Measurements from ENCODE around the gene LMBRD1.

LMBRD1 gene

DNA sequence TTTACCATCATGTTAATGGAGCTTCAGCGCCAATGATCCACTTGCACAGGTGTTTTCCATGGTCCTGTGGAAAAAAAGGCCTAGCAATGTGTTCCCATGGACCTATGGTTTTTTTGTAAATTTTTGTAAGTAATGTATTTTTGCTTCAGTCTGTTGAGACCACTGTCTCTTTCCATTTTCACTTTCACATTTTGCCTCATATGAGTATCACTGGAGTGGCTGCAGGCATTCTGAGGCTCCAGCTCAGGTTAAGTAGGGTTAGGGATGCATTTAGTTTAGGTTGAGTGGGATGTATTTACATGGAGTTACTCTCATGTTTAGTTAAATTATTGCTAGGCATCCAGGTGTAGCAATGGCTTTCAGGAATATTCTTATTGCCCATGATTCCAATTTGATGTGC is 19.2 kb upstream of the LMBRD1 start:
- TF ChIP-seq GATA2 (IDR thresholded peaks at IDR 0.05; ENCODE audit: low read depth, low read length) (no peak), GATA3 (IDR thresholded peaks at IDR 0.05; ENCODE audit: low read depth, low read length) (no peak)

DNA sequence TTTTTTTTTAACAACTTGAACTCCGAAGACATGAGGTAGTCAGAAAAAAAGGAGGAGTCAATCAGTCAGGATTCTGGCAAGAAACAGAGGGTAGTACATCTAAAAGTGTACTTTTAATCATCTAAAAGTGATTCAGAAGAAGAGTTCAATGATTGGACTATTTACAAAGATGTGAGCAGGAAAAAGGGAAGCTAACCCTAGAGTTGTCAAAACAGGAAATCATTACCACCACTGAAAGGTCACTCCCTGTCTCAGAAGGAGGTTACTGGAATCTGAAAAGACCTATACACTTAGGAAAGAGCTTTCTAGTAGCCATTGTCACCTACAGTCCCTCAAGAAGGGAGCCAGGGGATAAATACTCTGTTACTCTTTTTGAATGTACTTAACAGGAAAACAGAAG is 16.7 kb upstream of the LMBRD1 start:
- TF ChIP-seq GATA3 (IDR thresholded peaks at IDR 0.05; ENCODE audit: low read depth, low read length) (no peak), GATA2 (IDR thresholded peaks at IDR 0.05; ENCODE audit: low read depth, low read length) (no peak)

DNA sequence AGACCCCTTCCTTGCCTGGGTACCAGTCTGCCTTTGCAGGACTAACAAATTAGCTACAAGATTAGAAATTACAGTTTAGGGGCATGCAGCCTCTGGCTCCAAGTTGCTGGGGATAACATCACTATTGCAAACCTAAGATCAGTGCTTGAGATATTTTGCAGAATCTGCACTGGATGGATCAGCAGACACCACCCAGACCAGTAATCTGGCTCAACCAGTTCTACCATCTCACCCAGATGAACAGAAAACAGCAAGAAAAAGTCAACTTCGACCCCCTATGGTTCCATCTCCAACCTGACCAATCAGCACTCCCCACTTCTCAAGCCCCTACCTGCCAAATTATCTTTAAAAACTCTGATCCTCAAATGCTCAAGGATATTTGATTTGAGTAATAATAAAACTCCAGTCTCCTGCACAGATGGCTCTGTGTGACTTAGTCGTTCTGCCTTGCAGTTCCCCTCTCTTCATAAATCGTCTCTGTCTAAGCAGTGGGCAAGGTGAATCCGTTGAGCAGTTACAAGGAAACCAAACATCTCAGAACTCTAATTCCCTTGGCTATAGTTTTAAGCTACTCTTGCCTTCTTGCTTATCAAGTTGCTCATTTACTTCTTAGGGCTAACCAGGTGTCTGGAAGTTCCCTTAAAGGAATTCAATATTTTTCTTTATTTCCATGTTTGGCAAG is 16.1 kb upstream of the LMBRD1 start:
- TF ChIP-seq GATA3 (IDR thresholded peaks at IDR 0.05; ENCODE audit: low read depth, low read length) (no peak), GATA2 (IDR thresholded peaks at IDR 0.05; ENCODE audit: low read depth, low read length) (no peak)

DNA sequence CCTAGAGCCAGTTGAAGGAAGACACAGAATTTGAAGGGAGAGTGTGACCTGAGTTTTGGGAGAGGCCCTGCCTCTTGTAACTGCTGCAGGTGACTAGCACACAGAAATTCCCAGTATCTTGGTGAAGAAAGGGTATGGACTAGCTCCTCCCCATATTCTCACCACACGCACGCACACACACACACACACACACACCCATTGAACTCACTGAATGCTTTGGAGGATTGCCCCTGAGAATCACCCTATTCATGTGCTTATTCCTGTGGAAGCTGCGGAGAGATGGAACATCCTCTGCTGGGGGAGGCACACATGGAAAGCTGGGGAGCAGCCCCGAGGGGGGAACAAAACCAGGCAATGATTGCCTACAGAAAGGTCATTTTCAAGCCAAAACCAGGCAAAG is 6.2 kb upstream of the LMBRD1 start:
- TF ChIP-seq GATA2 (IDR thresholded peaks at IDR 0.05; ENCODE audit: low read depth, low read length) (no peak), GATA3 (IDR thresholded peaks at IDR 0.05; ENCODE audit: low read depth, low read length) (no peak)

DNA sequence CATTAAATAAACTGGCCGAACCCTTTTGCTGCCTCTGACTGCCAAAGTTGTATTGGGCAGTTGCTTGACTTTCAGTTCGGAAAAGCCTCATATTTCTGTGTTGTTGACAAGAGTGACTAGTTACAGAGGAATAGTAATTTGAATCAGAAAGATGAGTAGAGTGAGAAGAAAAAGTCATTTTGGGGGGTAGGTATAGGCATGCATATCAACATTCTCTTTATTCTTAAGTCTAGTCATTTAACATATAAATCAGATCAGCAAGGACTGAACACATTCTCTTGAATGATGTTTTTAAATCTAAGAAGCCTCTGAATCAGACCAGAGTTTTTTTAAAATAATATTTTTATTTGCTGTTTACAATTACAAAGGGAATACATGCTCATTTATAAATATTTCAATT is 4.9 kb upstream of the LMBRD1 start:
- TF ChIP-seq GATA3 (IDR thresholded peaks at IDR 0.05; ENCODE audit: low read depth, low read length) (no peak), GATA2 (IDR thresholded peaks at IDR 0.05; ENCODE audit: low read depth, low read length) (no peak)

DNA sequence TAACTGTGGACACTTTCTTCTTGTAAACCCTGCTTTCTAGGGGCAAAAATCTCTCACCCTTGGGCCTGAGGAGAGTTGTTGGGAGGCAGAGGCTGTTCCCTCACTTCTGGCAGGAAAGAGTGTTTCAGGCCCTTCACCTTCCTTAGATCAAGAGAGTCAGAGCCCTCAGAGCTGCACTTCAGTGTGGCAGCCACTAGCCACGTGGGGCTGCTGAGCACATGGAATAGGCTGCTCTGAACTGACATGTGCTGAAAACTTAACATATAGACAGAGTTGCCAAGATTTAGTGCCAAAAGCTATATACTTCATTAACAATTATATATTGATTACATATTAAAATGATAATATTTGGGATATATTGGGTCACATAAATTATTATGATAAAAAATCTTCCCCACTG is 4.4 kb upstream of the LMBRD1 start:
- no peak for TF ChIP-seq GATA2 (IDR thresholded peaks at IDR 0.05; ENCODE audit: low read depth, low read length)
- no peak for TF ChIP-seq GATA3 (IDR thresholded peaks at IDR 0.05; ENCODE audit: low read depth, low read length)

DNA sequence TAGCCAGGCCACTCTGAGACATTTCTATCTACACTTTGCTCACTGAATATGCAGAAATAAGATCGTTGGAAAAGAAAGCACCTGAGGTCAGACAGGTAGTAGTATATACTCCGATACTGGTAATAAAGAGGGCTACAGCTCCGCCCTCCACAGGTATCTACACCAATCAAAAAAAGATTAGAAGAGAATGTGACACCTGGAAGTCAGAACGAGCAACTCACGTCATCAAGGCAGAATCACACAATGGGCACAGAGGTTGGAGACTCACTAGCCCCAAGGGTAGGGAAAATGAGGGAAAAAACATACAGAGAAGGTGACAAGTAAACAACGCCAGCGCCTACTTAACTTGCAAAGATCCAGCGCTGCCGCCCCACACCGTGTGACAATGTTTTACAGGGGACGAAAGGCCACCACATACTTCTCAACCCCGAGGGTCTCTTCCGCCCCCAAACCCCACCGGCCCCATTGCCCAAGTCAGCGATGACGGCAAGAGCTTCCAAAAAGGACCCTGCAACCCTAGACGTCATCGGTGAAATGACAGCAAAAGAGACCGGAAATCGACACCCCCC is 653 bp downstream of the LMBRD1 start:
- TF ChIP-seq GATA2 (IDR thresholded peaks at IDR 0.05; ENCODE audit: low read depth, low read length) (no peak), GATA3 (IDR thresholded peaks at IDR 0.05; ENCODE audit: low read depth, low read length) (no peak)

DNA sequence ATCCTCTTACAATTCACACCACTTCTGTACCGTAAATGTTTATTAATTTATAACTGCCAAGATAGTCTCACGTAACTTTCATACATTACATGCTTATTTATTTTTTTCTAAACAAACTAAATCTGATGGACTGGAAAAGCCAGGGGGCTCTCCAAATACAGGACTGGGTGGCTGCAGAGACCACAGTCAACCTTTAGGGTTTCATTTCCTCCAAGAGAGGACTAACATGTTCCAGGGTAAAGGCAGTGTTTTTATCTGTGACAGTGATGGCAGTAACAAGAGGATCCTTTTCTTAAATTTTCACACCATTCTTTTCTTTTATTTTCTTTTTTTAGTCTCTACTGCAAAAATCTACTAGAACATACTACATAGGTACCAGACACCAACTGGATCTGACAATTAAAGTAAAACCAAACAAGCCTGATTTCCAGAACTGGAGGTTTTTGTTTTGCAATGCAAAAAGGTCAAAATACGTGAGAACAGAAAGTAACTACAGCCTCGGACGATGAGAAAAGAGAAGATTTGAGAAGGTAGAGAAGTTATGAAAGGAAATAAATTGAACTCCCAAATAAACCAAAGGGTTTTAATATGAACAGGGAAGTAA is 1.2 kb downstream of the LMBRD1 start:
- no peak for TF ChIP-seq GATA2 (IDR thresholded peaks at IDR 0.05; ENCODE audit: low read depth, low read length)
- TF ChIP-seq GATA3 (IDR thresholded peaks at IDR 0.05; ENCODE audit: low read depth, low read length), result no peak

DNA sequence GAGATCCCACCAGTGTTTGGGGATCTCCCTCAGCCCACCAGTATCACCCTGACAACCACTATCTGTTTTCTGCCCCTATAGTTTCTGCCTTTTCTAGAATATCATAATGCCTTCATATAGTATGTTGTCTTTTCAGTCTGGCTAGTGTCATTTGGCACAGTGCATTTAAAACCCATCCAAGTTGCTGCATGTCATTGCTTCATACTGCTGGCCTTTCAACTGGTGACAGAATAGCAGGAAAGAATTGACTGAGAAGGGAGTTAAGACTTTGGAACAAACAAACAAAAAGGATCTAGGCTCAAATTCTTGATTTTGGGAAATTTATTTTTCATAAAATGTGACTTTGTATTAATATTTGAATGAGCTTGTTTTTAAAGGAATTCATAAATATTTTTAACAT is 4.5 kb downstream of the LMBRD1 start:
- TF ChIP-seq GATA2 (IDR thresholded peaks at IDR 0.05; ENCODE audit: low read depth, low read length) (no peak), GATA3 (IDR thresholded peaks at IDR 0.05; ENCODE audit: low read depth, low read length) (no peak)

DNA sequence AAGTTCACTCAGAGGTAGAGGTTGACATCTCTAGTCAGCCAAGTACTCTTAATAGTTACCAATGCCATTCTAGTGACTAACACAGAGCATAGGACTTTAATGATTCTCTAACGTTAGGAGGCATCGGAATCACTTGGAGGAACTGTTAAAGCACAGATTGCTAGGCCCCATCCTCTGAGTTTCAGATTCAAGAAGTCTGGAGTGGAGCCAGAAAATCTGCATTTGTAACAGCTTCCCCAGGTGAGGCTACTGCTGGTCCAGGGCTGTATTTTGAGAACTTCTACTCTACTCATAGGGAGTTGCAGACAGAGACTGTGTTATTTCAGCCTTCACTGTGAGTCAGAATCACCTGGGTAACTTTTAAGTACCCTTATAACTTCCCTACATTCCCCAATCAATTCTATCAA is 5.7 kb downstream of the LMBRD1 start:
- TF ChIP-seq GATA2 (IDR thresholded peaks at IDR 0.05; ENCODE audit: low read depth, low read length), result no peak

DNA sequence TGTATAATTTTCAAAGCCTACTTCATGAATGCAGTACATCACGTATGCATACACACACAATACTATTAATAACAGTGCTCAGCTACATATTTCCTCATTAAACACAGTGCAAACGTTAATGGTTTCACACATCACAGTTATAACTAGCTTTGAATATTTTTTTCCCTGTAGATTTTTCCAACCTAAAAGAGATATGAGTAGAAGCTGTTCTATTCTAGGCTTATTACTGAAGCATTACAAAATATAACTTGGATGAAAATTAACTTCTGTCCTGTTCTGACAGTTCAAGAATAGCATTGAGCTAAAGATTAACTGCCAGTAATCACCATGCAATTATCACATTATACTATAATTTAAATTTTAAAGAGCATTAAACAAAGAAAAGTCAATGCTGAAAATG is 6.2 kb downstream of the LMBRD1 start:
- TF ChIP-seq GATA2 (IDR thresholded peaks at IDR 0.05; ENCODE audit: low read depth, low read length) (no peak), GATA3 (IDR thresholded peaks at IDR 0.05; ENCODE audit: low read depth, low read length) (no peak)

DNA sequence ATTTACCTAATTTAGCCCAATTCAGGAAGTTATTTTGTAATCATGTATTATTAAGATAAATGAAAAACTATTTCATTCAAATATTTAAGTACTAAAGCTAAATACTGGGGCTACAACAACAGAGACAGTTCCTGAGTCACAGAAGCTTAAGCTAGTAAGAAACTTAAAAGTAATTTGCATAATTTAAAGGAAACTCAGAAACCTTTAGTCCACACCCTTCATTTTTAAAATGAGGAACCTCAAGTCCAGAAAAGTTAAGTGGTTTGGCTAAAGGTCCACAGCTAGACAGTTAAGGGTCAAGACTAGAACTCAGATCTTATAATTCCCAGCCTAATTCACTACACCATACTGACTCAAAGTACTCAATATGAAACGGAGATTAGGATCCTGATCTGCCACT is 7.2 kb downstream of the LMBRD1 start:
- TF ChIP-seq GATA3 (IDR thresholded peaks at IDR 0.05; ENCODE audit: low read depth, low read length) (no peak), GATA2 (IDR thresholded peaks at IDR 0.05; ENCODE audit: low read depth, low read length) (no peak)

DNA sequence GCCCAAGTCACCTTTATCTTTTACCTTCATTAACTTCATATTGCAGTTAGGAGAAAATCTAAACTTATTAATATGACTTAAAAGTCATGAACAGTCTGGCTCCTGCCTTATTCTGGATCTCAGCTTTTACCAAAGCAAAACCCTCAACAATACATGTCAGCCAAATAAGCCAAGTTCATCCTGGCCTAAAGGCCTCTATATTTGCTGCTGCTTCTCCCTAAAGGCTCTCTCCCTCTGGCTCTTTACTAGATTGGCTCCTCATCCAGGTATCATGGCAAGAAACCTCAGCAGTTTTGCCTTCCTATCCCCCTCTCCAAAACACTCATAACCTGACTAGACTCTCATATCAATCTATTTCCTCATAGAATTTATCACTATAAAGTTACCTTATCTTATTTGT is 11.1 kb downstream of the LMBRD1 start:
- TF ChIP-seq GATA3 (IDR thresholded peaks at IDR 0.05; ENCODE audit: low read depth, low read length), result no peak
- no peak for TF ChIP-seq GATA2 (IDR thresholded peaks at IDR 0.05; ENCODE audit: low read depth, low read length)

DNA sequence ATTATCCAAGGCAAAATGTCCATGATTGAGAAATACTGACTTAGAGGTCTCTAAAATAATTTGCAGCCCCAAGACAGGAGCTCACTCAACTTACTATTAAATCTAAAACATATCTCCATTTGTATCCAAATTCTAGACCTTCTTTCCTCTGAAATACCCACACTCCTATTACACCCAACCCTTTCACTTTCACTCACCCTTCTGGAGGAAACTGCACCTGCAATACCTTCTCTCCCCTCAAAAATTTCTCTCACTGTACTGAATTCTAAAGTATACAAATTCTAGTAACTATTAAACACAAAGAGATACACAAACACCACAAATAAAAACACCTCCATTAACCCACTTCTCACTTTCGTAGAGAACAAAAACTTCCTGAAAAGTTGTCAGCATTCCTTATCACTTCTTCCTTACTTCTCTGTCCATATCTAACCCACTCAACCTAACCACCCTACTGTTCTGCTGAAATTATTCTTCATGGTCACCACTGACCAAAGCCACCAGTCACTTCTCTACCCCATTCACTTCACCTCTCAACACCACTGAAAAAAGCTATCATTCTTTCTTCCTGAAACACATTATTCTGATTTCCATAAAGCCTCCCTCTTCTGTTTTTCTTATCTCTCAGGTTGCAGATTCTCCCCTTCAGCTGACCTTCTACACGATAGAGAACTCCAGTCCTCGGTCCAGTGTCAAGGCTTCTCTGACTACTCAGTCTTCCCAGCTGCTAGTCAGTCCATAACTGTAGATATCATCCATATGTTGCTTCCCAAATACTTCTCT is 12.0 kb downstream of the LMBRD1 start:
- TF ChIP-seq GATA2 (IDR thresholded peaks at IDR 0.05; ENCODE audit: low read depth, low read length) (no peak), GATA3 (IDR thresholded peaks at IDR 0.05; ENCODE audit: low read depth, low read length) (no peak)

DNA sequence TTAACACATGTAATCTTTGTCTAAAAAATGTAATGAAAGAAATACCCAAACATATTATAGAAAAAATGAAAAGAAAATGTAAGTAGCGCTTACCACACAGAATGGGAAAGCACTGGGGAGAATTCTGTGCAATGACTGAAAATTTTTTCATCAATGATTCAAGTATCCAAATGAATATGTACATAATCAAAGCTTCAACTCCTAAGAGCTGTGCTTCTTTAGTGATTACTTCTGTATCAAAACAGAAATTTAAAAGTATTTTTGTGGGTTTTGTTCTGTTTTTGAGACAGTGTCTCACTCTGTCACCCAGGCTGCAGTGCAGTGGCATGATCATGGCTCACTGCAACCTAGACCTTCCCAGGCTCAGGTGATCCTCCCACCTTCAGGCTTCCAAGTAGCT is 13.7 kb downstream of the LMBRD1 start:
- TF ChIP-seq GATA3 (IDR thresholded peaks at IDR 0.05; ENCODE audit: low read depth, low read length), result no peak
- TF ChIP-seq GATA2 (IDR thresholded peaks at IDR 0.05; ENCODE audit: low read depth, low read length), result no peak

Measured in SH-SY5Y (cell line).